Gastroesophageal sphincter (tissue), 3 donors: ENCODE results near the gene PDGFA.

Experiments
- EP300 ChIP-seq: sonication (generic); formaldehyde crosslinking; IDR thresholded peaks from one replicate; pipeline ENCODE4 v1.6.1; 2017; ENCODE audit warnings: antibody characterized with exemption, mild to moderate bottlenecking
- POLR2A ChIP-seq, 2 donors: fragments of 450-650 bp; IDR thresholded peaks; one replicate each; pipeline ENCODE4 v1.6.1; 2017; ENCODE audit warnings: antibody characterized with exemption in 2 of 2, mild to moderate bottlenecking in 2 of 2, moderate library complexity in 1 of 2
- POLR2AphosphoS5 ChIP-seq: sonication (generic); formaldehyde crosslinking; IDR thresholded peaks from one replicate; pipeline ENCODE4 v1.6.1; 2017; ENCODE audit warnings: antibody characterized with exemption
- TF ChIP-seq, protein P1 (sequence below), 4 experiments: fragments of 200-600 bp in 2 of 4; fragments of 450-650 bp in 2 of 4; sonication (generic) in 1 of 4; IDR thresholded peaks; one replicate each; pipeline ENCODE4 v1.5.1; 2017 to 2019; ENCODE audit warnings: antibody characterized with exemption in 4 of 4, mild to moderate bottlenecking in 2 of 4, moderate library complexity in 2 of 4

DNA sequence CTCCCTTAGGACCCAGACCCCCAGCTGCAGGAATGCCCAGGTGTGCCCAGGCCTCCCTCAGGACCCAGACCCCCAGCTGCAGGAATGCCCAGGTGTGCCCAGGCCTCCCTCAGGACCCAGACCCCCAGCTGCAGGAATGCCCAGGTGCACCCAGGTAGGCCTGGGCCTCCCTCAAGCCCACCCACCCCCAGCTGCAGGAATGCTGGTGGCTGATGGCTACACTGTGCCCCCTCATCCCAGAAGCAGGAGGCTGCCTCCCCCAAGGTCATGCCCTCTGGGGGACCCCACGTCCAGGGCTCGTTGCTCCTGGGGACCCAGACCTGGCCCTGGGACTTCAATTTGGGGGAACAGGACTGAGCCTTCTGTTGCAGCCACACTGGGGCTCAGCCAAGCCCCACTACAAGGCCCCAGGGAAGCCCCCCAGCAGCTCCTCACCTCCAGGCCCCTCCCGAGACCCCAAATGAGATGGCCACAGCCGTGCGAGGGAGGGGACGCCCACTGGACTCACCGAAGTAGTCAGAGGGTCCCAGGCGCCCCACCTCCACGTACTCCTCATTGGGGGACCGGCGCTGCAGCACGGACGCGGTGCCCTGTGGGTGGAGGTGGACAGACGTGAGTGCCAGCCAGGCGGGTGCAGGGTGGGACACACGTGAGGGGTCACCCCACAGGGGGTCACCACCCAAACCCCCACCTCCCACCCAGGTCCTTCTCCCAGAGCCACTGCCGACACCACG lies 31.4 kb upstream of the PDGFA start:
- TF ChIP-seq, protein P1, sequence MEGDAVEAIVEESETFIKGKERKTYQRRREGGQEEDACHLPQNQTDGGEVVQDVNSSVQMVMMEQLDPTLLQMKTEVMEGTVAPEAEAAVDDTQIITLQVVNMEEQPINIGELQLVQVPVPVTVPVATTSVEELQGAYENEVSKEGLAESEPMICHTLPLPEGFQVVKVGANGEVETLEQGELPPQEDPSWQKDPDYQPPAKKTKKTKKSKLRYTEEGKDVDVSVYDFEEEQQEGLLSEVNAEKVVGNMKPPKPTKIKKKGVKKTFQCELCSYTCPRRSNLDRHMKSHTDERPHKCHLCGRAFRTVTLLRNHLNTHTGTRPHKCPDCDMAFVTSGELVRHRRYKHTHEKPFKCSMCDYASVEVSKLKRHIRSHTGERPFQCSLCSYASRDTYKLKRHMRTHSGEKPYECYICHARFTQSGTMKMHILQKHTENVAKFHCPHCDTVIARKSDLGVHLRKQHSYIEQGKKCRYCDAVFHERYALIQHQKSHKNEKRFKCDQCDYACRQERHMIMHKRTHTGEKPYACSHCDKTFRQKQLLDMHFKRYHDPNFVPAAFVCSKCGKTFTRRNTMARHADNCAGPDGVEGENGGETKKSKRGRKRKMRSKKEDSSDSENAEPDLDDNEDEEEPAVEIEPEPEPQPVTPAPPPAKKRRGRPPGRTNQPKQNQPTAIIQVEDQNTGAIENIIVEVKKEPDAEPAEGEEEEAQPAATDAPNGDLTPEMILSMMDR (IDR thresholded peaks at IDR 0.05): no peak
- TF ChIP-seq POLR2A (IDR thresholded peaks at IDR 0.05) (no peak), EP300 (no peak), POLR2AphosphoS5 (no peak)
